Heart right ventricle (tissue), 16 donors: Measurements from ENCODE around the gene MXRA8. TPM values are rescaled to one million over a fixed set of nuclear protein-coding genes. Genes with fewer than 3 reads are reported as not detected.
A peak's percentile ranks its signal among the peaks of the same experiment; 100 is the strongest.

Experiments used
- ATAC-seq, 8 donors: fragments of 200-7000 bp; cut with Tn5 transposase; one replicate each; pipeline ENCODE4 v1.9.1; 2020; ENCODE audit warnings: mild to moderate bottlenecking in 8 of 8, moderate library complexity in 8 of 8, moderate number of reproducible peaks in 1 of 8
- DNase-seq, 2 donors: peaks; one replicate each; pipeline ENCODE4 v3.0.0-alpha.2; 2020
- H3K27ac ChIP-seq, 10 donors: fragments of 200-600 bp; sonication (generic) in 2 of 10; one replicate each; pipeline versions ENCODE4 v1.5.0 to v1.8.0; 2020 to 2022; ENCODE audit warnings: mild to moderate bottlenecking in 3 of 10
- H3K27me3 ChIP-seq, 7 donors: fragments of 200-600 bp; one replicate each; pipeline ENCODE4 v1.8.0; 2021 to 2022; ENCODE audit warnings: mild to moderate bottlenecking in 2 of 7
- H3K36me3 ChIP-seq, 9 donors: fragments of 200-600 bp; sonication (generic) in 1 of 9; one replicate each; pipeline versions ENCODE4 v1.5.0 to v1.8.0; 2020 to 2022; ENCODE audit warnings: mild to moderate bottlenecking in 2 of 9
- H3K4me1 ChIP-seq, 9 donors: fragments of 200-600 bp; sonication (generic) in 1 of 9; one replicate each; pipeline versions ENCODE4 v1.5.0 to v1.8.0; 2020 to 2022; ENCODE audit warnings: mild to moderate bottlenecking in 4 of 9
- H3K4me3 ChIP-seq, 10 donors: fragments of 200-600 bp; sonication (generic) in 2 of 10; one replicate each; pipeline versions ENCODE4 v1.5.0 to v1.8.0; 2020 to 2022; ENCODE audit warnings: mild to moderate bottlenecking in 7 of 10, moderate library complexity in 2 of 10
- H3K9me3 ChIP-seq, 11 donors: fragments of 200-600 bp in 10 of 11; sonication (generic) in 2 of 11; one replicate each; pipeline versions ENCODE4 v1.5.0 to v1.8.0; 2013 to 2022; ENCODE audit warnings: mild to moderate bottlenecking in 2 of 11, control low read depth in 1 of 11, moderate library complexity in 1 of 11
- CTCF ChIP-seq, 9 donors: fragments of 200-600 bp; sonication (generic) in 2 of 9; IDR thresholded peaks; one replicate each; pipeline versions ENCODE4 v1.5.0 to v1.8.0; 2021 to 2022; ENCODE audit warnings: antibody characterized with exemption in 9 of 9, mild to moderate bottlenecking in 5 of 9, moderate library complexity in 1 of 9
- WGBS, 2 donors: extraction: QIAGEN DNeasy Blood & Tissue Kit; methylation state at CpG; one replicate each; pipeline ENCODE4 v1.1.7; 2013; ENCODE audit warnings: inconsistent platforms in 1 of 2; 5-methylcytosine and 5-hydroxymethylcytosine counted together
- intact Hi-C, 10 donors: fragments of 100-400 bp; cut with DNase I; formaldehyde crosslinking; loops; one replicate each; pipeline versions ENCODE4 v1.11.1 to v1.14.2; 2022
- polyA plus RNA-seq, 2 donors: library from polyadenylated mRNA; stranded (reverse); fragments of 200-250 nt; gene quantifications; one replicate each; pipeline ENCODE4 v1.2.3, GENCODE V29; 2013
- total RNA-seq, 10 donors: library from RNA; stranded (reverse); fragmentation: NEBNext Ultra II Directional in 3 of 10; extraction: Animal tissue kit (Norgen Biotek cat#: 25700) in 3 of 10; gene quantifications; one replicate each; pipeline versions ENCODE4 v1.2.1 to v1.2.4, GENCODE V29; 2021 to 2023
- donor health status: Arrhythmogenic right ventricular cardiomyopathy.
- donor health status: ischemic (EF 13 %, LVEDD 7.1; RV severe dilation, severe dysfunction).
- donor health status: healthy with polysubstance abuse.
- donor health status: DM: no; HTN: yes; CAD: no.
- donor health status: DM: no; HTN: no; CAD: no.
- donor health status: ischemic (EF 25% LVEDD 6.9; RV normal size, moderate dysfunction).
- donor health status: ischemic (EF 25% LVEDD 5.7; RV mildly dilated, moderate dysfunction).
- donor health status: healthy.
- donor health status: DM: yes; HTN: yes; CAD: no.
- donor health status: Ischemic cardiomyopathy.
- donor health status: ischemic (EF 35%, LVEDD 5.7; RV mildly dilated, moderate dysfunction).
- donor health status: nonischemic (EF 11% LVEDD 7.7; RV severe dilation, severe dysfunction).
- donor health status: DM: yes; HTN: yes; CAD: no.
- donor health status: PGD.
- donor health status: ischemic (EF 29% LVEDD 5.4; RV normal size, mild dysfunction).
- donor health status: nonischemic (EF 23%, LVEDD 6.1; RV moderate dilation, normal function).

Gene MXRA8
- total and polyA plus RNA-seq, 12 donors: 7.2 to 35.6 (median 15.5) TPM

- ATAC-seq: no peak
- no peak overlapping the region for H3K4me3 ChIP-seq
- peaks cover 0 to 77% (median 54%) of the 10 kb centered on the region in 9 donors for H3K36me3 ChIP-seq
- no peaks in the 10 kb centered on the region for H3K9me3 ChIP-seq
- no peak for TF ChIP-seq CTCF (IDR thresholded peaks at IDR 0.05)
- no peak for DNase-seq
- H3K27ac ChIP-seq: no peak overlapping the region
- H3K4me1 ChIP-seq: peaks cover 13 to 75% (median 46%) of the 10 kb centered on the region in 9 donors
- intact Hi-C loops: loop anchor here in 2 of 10 donors (5.0 to 10.0 kb wide), 2 partner anchors 36 to 103 kb away; partner anchors contain the start of gene VWA1 (in 1 of the 2)
- no peaks in the 10 kb centered on the region for H3K27me3 ChIP-seq
- WGBS, 2 donors: 86 to 89% methylated on average over 7 of the region's 7 CpGs
Observed at GRCh38 chr1:1401457-1402010, 43.2 kb upstream of the MXRA8 start.

DNA sequence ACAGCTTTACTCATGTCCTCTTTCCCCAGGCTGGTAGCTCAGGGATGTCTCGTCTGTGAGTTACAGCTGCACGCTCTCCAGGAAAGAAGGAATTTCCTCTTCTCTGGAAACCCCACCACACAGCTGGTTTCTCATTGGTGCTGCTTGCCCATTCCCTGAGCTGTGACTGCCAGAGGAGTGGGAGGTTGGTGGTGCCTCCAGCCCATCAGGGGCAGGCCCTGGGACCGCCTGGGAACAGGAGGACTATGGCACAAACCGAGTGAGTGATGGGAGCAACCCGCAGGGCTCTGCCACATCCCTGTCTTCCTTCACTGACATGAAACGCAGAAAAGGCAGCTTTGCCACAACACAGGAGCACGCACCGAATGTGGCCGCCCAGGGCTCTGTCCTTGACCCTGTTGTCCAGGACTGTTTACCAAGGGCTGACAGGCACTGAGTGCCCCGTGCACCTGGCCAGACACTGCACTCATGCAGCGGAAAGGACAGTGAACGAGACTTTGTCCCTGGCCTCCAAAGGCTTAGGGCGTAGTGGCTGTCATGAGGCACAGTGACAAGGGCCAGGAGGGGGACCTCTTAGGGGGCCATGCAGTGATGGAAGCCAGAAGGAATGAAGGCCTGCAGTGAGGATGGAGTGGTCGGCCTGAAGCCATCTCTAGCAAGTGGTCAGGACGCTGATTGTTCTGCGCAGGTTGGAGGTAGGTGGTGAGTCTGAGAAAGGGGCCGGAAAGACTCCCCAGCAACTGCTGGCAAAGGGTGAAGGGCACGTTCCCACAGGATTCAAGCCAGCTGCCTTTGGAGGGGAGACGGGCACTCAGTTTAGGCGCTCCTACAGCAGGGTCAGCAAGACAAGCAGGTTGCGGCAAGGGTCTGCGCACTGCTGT, 42.5 kb upstream of the MXRA8 start:
- no peak for TF ChIP-seq CTCF (IDR thresholded peaks at IDR 0.05)
- intact Hi-C loops: loop anchor here in 2 of 10 donors (5.0 to 10.0 kb wide), 2 partner anchors 36 to 104 kb away; partner anchors contain the start of gene VWA1 (in 1 of the 2)
- DNase-seq (no peak), ATAC-seq (no peak)
- Histone ChIP-seq H3K9me3 (no peaks in the 10 kb centered on the region), H3K27ac (peak overlapping the region in 8 of 10 donors; percentile 90 to 98 (median 94)), H3K36me3 (peaks cover 0 to 78% (median 60%) of the 10 kb centered on the region in 9 donors), H3K4me3 (peak overlapping the region in 9 of 10 donors; percentile 80 to 100 (median 97)), H3K27me3 (no peaks in the 10 kb centered on the region), H3K4me1 (peaks cover 13 to 71% (median 43%) of the 10 kb centered on the region in 9 donors)
- 82 to 85% methylated on average over 22 of the region's 22 CpGs for WGBS, 2 donors

DNA sequence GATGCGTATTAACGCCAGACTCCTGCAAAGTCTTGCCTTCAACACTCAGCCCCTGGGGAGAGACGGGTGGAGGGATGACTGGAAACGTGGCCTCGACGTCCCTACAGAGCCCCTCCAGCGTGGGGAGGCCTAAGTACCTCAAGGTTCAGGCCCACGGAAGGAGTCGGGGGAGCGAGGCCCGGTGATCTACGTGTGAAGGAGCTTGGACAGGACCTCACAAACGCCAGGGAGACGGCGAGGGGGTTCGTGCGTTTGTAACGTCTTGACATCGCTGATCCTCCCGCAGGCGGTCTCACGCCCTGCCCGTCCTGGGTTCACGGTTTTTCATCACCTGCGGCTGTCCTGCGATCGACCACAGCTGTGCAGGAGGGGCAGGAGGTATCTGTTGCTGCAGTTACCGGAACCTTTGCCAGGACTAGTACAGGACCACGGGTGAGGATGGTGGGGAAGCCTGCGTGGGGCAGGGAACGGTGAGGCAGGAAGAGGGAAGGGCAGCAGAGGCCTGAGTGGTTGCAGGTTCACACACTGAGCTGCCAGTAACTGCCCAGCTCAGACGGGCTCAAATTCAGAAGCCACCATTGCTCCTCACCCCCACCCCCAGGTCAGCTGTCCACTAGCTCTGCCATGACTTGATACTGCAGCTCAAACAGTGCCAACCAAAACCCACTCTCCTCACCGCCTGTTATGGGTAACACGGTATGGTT, 41.7 kb upstream of the MXRA8 start:
- Histone ChIP-seq H3K27me3 (no peaks in the 10 kb centered on the region), H3K4me1 (peaks cover 13 to 71% (median 42%) of the 10 kb centered on the region in 9 donors), H3K4me3 (peak overlapping the region; percentile 63 to 100 (median 96)), H3K27ac (peak overlapping the region; percentile 31 to 98 (median 92)), H3K36me3 (peaks cover 0 to 78% (median 55%) of the 10 kb centered on the region in 9 donors), H3K9me3 (no peaks in the 10 kb centered on the region)
- no peak for DNase-seq
- intact Hi-C loops: loop anchor here in 2 of 10 donors (5.0 to 10.0 kb wide), 3 partner anchors 37 to 105 kb away; partner anchors contain the start of gene VWA1 (in 1 of the 2)
- WGBS, 2 donors: 6 to 7% methylated on average over 33 to 34 of the region's 34 CpGs
- no peak for TF ChIP-seq CTCF (IDR thresholded peaks at IDR 0.05)
- ATAC-seq: peak in 2 of 8 donors; percentile 1 to 4
